WTC11 (cell line): ENCODE measurements around the gene PIK3R4.

Experiments used
- CREM ChIP-seq: sonication (generic); formaldehyde crosslinking; IDR thresholded peaks from 2 replicates; pipeline ENCODE4 v1.8.1; 2022; ENCODE audit warnings: mild to moderate bottlenecking, missing genetic modification reagents, moderate library complexity
- TF ChIP-seq, protein P1 (sequence below): sonication (generic); formaldehyde crosslinking; IDR thresholded peaks from 2 replicates; pipeline ENCODE4 v1.8.0; 2022; ENCODE audit warnings: mild to moderate bottlenecking, missing genetic modification reagents
- TF ChIP-seq, protein P2 (sequence below): fragments of 200-600 bp; IDR thresholded peaks from 2 replicates; pipeline ENCODE4 v1.8.0; 2022; ENCODE audit warnings: antibody characterized with exemption
- TF ChIP-seq, protein P3 (sequence below): sonication (generic); formaldehyde crosslinking; IDR thresholded peaks from 2 replicates; pipeline ENCODE4 v1.8.1; 2022; ENCODE audit warnings: low read depth, mild to moderate bottlenecking, moderate library complexity, missing genetic modification reagents, borderline replicate concordance
- TF ChIP-seq, protein P4 (sequence below): sonication (generic); formaldehyde crosslinking; IDR thresholded peaks from 2 replicates; pipeline ENCODE4 v1.8.0; 2022; ENCODE audit warnings: missing genetic modification reagents
- TF ChIP-seq, protein P5 (sequence below): sonication (generic); formaldehyde crosslinking; IDR thresholded peaks from 2 replicates; pipeline ENCODE4 v1.8.0; 2023; ENCODE audit warnings: missing genetic modification reagents, mild to moderate bottlenecking, borderline replicate concordance
- TF ChIP-seq, protein P6 (sequence below): sonication (generic); formaldehyde crosslinking; IDR thresholded peaks from 2 replicates; pipeline ENCODE4 v1.8.0; 2022; ENCODE audit warnings: mild to moderate bottlenecking, missing genetic modification reagents

DNA sequence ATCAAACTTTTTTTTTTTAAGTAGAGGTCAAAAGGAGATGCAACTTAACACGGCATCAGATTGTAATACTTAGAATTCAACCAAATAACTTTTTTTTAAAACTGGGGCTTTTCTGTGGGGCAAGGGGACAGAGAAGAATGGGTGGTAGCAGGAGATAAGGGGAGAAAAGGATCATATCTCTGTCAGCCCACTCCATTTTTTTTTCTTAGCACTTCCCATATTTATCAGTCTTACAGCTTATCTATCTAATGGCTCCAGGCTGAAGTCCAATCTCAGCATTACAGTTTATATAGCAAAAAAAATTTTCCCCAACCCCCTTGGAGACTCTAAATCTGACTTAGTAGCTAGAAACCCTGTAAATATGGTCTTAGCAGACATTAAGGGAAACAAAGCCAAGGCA, 69.3 kb downstream of the PIK3R4 start:
- no peak for TF ChIP-seq CREM (CRISPR knock-in tag)
- TF ChIP-seq, protein P1, sequence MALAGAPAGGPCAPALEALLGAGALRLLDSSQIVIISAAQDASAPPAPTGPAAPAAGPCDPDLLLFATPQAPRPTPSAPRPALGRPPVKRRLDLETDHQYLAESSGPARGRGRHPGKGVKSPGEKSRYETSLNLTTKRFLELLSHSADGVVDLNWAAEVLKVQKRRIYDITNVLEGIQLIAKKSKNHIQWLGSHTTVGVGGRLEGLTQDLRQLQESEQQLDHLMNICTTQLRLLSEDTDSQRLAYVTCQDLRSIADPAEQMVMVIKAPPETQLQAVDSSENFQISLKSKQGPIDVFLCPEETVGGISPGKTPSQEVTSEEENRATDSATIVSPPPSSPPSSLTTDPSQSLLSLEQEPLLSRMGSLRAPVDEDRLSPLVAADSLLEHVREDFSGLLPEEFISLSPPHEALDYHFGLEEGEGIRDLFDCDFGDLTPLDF (CRISPR knock-in tag): no peak
- TF ChIP-seq, protein P2, sequence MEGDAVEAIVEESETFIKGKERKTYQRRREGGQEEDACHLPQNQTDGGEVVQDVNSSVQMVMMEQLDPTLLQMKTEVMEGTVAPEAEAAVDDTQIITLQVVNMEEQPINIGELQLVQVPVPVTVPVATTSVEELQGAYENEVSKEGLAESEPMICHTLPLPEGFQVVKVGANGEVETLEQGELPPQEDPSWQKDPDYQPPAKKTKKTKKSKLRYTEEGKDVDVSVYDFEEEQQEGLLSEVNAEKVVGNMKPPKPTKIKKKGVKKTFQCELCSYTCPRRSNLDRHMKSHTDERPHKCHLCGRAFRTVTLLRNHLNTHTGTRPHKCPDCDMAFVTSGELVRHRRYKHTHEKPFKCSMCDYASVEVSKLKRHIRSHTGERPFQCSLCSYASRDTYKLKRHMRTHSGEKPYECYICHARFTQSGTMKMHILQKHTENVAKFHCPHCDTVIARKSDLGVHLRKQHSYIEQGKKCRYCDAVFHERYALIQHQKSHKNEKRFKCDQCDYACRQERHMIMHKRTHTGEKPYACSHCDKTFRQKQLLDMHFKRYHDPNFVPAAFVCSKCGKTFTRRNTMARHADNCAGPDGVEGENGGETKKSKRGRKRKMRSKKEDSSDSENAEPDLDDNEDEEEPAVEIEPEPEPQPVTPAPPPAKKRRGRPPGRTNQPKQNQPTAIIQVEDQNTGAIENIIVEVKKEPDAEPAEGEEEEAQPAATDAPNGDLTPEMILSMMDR: no peak
- TF ChIP-seq, protein P3, sequence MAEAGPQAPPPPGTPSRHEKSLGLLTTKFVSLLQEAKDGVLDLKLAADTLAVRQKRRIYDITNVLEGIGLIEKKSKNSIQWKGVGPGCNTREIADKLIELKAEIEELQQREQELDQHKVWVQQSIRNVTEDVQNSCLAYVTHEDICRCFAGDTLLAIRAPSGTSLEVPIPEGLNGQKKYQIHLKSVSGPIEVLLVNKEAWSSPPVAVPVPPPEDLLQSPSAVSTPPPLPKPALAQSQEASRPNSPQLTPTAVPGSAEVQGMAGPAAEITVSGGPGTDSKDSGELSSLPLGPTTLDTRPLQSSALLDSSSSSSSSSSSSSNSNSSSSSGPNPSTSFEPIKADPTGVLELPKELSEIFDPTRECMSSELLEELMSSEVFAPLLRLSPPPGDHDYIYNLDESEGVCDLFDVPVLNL (CRISPR knock-in tag): no peak
- TF ChIP-seq, protein P4, sequence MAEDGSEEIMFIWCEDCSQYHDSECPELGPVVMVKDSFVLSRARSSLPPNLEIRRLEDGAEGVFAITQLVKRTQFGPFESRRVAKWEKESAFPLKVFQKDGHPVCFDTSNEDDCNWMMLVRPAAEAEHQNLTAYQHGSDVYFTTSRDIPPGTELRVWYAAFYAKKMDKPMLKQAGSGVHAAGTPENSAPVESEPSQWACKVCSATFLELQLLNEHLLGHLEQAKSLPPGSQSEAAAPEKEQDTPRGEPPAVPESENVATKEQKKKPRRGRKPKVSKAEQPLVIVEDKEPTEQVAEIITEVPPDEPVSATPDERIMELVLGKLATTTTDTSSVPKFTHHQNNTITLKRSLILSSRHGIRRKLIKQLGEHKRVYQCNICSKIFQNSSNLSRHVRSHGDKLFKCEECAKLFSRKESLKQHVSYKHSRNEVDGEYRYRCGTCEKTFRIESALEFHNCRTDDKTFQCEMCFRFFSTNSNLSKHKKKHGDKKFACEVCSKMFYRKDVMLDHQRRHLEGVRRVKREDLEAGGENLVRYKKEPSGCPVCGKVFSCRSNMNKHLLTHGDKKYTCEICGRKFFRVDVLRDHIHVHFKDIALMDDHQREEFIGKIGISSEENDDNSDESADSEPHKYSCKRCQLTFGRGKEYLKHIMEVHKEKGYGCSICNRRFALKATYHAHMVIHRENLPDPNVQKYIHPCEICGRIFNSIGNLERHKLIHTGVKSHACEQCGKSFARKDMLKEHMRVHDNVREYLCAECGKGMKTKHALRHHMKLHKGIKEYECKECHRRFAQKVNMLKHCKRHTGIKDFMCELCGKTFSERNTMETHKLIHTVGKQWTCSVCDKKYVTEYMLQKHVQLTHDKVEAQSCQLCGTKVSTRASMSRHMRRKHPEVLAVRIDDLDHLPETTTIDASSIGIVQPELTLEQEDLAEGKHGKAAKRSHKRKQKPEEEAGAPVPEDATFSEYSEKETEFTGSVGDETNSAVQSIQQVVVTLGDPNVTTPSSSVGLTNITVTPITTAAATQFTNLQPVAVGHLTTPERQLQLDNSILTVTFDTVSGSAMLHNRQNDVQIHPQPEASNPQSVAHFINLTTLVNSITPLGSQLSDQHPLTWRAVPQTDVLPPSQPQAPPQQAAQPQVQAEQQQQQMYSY (CRISPR knock-in tag): no peak
- TF ChIP-seq, protein P5, sequence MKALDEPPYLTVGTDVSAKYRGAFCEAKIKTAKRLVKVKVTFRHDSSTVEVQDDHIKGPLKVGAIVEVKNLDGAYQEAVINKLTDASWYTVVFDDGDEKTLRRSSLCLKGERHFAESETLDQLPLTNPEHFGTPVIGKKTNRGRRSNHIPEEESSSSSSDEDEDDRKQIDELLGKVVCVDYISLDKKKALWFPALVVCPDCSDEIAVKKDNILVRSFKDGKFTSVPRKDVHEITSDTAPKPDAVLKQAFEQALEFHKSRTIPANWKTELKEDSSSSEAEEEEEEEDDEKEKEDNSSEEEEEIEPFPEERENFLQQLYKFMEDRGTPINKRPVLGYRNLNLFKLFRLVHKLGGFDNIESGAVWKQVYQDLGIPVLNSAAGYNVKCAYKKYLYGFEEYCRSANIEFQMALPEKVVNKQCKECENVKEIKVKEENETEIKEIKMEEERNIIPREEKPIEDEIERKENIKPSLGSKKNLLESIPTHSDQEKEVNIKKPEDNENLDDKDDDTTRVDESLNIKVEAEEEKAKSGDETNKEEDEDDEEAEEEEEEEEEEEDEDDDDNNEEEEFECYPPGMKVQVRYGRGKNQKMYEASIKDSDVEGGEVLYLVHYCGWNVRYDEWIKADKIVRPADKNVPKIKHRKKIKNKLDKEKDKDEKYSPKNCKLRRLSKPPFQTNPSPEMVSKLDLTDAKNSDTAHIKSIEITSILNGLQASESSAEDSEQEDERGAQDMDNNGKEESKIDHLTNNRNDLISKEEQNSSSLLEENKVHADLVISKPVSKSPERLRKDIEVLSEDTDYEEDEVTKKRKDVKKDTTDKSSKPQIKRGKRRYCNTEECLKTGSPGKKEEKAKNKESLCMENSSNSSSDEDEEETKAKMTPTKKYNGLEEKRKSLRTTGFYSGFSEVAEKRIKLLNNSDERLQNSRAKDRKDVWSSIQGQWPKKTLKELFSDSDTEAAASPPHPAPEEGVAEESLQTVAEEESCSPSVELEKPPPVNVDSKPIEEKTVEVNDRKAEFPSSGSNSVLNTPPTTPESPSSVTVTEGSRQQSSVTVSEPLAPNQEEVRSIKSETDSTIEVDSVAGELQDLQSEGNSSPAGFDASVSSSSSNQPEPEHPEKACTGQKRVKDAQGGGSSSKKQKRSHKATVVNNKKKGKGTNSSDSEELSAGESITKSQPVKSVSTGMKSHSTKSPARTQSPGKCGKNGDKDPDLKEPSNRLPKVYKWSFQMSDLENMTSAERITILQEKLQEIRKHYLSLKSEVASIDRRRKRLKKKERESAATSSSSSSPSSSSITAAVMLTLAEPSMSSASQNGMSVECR (CRISPR knock-in tag): no peak
- TF ChIP-seq, protein P6, sequence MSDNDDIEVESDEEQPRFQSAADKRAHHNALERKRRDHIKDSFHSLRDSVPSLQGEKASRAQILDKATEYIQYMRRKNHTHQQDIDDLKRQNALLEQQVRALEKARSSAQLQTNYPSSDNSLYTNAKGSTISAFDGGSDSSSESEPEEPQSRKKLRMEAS (CRISPR knock-in tag): no peak
